ENCODE data around the gene SLC1A6.

Gene SLC1A6

GRCh38 chr19:14941189-14941588 is 38.5 kb downstream of the SLC1A6 start, which contains the start of gene OR7C2:
OR7C2 (plus strand) TSS chr19:14941489; CDS start chr19:14941489, 0 bp downstream.
- H3K9ac ChIP-seq = no peak within 1 kb of the TSS
- no peak for TF ChIP-seq CTCF (conservative IDR thresholded peaks at IDR 0.05; ENCODE audit: low read depth, low read length)
- H3K27ac ChIP-seq = no peak within 1 kb of the TSS
- no peaks in the 10 kb centered on the region for H4K20me1 ChIP-seq (ENCODE audit: insufficient read depth)
- no peaks in the 10 kb centered on the region for H3K4me1 ChIP-seq (ENCODE audit: low read depth, poor library complexity, severe bottlenecking)
- H3K4me2 ChIP-seq = no peak within 1 kb of the TSS
- H2AFZ ChIP-seq (ENCODE audit: low read depth) = no peak within 1 kb of the TSS
- no peaks in the 10 kb centered on the region for H3K36me3 ChIP-seq (ENCODE audit: insufficient read depth)
- H3K79me2 ChIP-seq (ENCODE audit: insufficient read depth, low read depth) = no peaks in the 10 kb centered on the region
- peaks cover 15% of the 10 kb centered on the region; the same call in 1 of the 2 replicates for H3K27me3 ChIP-seq (ENCODE audit: insufficient read depth, low read depth)
- H3K4me3 ChIP-seq (IDR thresholded peaks at IDR 0.05; ENCODE audit: insufficient read depth, low read depth, low read length) = no peak within 1 kb of the TSS

- H3K36me3 ChIP-seq (ENCODE audit: insufficient read depth) = no peaks in the 10 kb centered on the region
- TF ChIP-seq CTCF (conservative IDR thresholded peaks at IDR 0.05; ENCODE audit: low read depth, low read length) = no peak
- no peak overlapping the region for H3K27ac ChIP-seq
- peaks cover 15% of the 10 kb centered on the region; the same call in 1 of the 2 replicates for H3K27me3 ChIP-seq (ENCODE audit: insufficient read depth, low read depth)
- no peak overlapping the region for H3K9ac ChIP-seq
- no peak overlapping the region for H3K4me3 ChIP-seq (IDR thresholded peaks at IDR 0.05; ENCODE audit: insufficient read depth, low read depth, low read length)
- no peak overlapping the region for H3K4me2 ChIP-seq
- no peaks in the 10 kb centered on the region for H3K79me2 ChIP-seq (ENCODE audit: insufficient read depth, low read depth)
- no peak overlapping the region for H2AFZ ChIP-seq (ENCODE audit: low read depth)
- H4K20me1 ChIP-seq (ENCODE audit: insufficient read depth) = no peaks in the 10 kb centered on the region
- H3K4me1 ChIP-seq (ENCODE audit: low read depth, poor library complexity, severe bottlenecking) = no peaks in the 10 kb centered on the region
Measured at GRCh38 chr19:14940266-14940665, 39.4 kb downstream of the SLC1A6 start.

- Histone ChIP-seq H3K9ac (no peak overlapping the region), H3K4me3 (IDR thresholded peaks at IDR 0.05; ENCODE audit: insufficient read depth, low read depth, low read length) (no peak overlapping the region), H3K4me2 (no peak overlapping the region), H3K4me1 (ENCODE audit: low read depth, poor library complexity, severe bottlenecking) (no peaks in the 10 kb centered on the region), H3K79me2 (ENCODE audit: insufficient read depth, low read depth) (no peaks in the 10 kb centered on the region), H3K27ac (no peak overlapping the region), H4K20me1 (ENCODE audit: insufficient read depth) (no peaks in the 10 kb centered on the region), H3K36me3 (ENCODE audit: insufficient read depth) (no peaks in the 10 kb centered on the region), H3K27me3 (ENCODE audit: insufficient read depth, low read depth) (no peaks in the 10 kb centered on the region; the same call in 1 of the 2 replicates), H2AFZ (ENCODE audit: low read depth) (no peak overlapping the region)
- no peak for TF ChIP-seq CTCF (conservative IDR thresholded peaks at IDR 0.05; ENCODE audit: low read depth, low read length)
Measured at GRCh38 chr19:14933506-14933905, 46.2 kb downstream of the SLC1A6 start.

- no peaks in the 10 kb centered on the region for H3K4me1 ChIP-seq (ENCODE audit: low read depth, poor library complexity, severe bottlenecking)
- no peak for TF ChIP-seq CTCF (conservative IDR thresholded peaks at IDR 0.05; ENCODE audit: low read depth, low read length)
- peaks cover 3% of the 10 kb centered on the region; the same call in 1 of the 2 replicates for H3K27me3 ChIP-seq (ENCODE audit: insufficient read depth, low read depth)
- no peaks in the 10 kb centered on the region for H4K20me1 ChIP-seq (ENCODE audit: insufficient read depth)
- H3K4me3 ChIP-seq (IDR thresholded peaks at IDR 0.05; ENCODE audit: insufficient read depth, low read depth, low read length) = no peak overlapping the region
- no peak overlapping the region for H3K27ac ChIP-seq
- H2AFZ ChIP-seq (ENCODE audit: low read depth) = no peak overlapping the region
- no peaks in the 10 kb centered on the region for H3K36me3 ChIP-seq (ENCODE audit: insufficient read depth)
- H3K9ac ChIP-seq = no peak overlapping the region
- H3K4me2 ChIP-seq = no peak overlapping the region
- no peaks in the 10 kb centered on the region for H3K79me2 ChIP-seq (ENCODE audit: insufficient read depth, low read depth)
Measured at GRCh38 chr19:14916848-14917247, 62.8 kb downstream of the SLC1A6 start.
